CD4-positive, alpha-beta T cell treated with Interleukin-21 for 1 hour (primary cell): ENCODE measurements around the gene FAM221A.
"Not testable (repeated sequence)": the region's sequence is repeated elsewhere in the genome, so short reads cannot be mapped to it uniquely, and the experiment has no call there.

Experiments
- DNase-seq: peaks from one replicate; pipeline ENCODE4 v3.0.0-alpha.2; 2020

FAM221A gene

GRCh38 chr7:23709081-23709750 is 29.2 kb downstream of the FAM221A start:
- no peak for DNase-seq

DNA sequence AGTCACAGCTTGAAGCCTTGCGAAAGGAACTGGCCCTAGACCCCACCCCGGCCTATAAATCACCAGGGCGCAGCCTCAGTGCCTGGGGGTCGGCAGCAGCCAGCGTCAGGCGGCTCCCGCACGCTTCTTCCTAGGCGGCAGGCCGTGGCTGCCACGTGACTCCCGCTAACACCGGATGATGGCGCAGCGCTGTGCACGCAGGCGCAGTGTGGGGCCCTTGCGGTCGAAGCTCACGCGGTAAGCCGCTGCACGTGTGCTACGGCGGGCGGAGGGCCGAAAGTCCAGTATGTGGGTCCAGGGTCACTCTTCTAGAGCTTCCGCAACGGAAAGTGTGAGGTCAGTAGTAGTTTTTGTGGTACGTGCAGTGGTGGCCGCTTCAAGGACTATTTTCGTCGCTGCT is 30.0 kb downstream of the FAM221A start, which contains the start of gene STK31:
STK31 (plus strand) TSS at position 220 of the 400 bp plus-strand sequence; CDS start at position 287, 67 bp downstream.
- DNase-seq = no peak

GRCh38 chr7:23712368-23713284 is 32.6 kb downstream of the FAM221A start:
- peak; percentile 58 for DNase-seq

GRCh38 chr7:23713285-23714149 is 33.5 kb downstream of the FAM221A start:
- no peak for DNase-seq

DNA sequence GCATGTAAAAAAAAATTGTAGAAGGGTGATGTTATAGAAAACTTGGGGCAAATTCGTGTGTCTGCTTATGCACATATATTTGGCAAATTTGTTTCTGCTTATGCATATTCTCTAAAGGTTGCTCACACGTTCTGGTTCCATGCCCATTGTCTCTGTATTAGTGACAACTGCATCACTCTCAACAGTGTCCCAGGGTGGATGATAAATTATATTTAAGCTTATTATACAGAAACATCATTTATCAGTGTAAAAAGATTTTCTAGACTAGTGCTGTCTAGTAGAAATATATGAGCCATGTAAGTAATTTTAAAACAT is 34.1 kb downstream of the FAM221A start:
- no peak for DNase-seq

DNA sequence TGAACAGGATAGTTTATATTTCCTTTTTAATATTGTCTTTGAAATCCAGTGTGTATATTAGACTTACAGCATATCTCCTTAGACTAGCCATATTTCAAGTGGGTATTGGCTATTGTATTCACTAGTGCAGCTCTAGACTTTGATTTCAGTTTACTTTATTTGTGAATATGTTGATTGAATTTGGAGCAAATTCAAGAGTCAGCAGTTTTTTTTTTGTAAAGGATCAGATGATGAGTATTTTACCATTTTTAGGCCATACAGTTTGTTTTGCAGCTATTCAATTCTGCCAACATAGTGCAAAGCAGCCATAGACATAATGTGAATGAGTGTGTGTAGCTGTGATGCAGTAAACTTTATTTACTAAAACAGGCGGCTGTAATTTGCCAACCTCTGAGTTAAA is 34.6 kb downstream of the FAM221A start:
- DNase-seq = no peak

DNA sequence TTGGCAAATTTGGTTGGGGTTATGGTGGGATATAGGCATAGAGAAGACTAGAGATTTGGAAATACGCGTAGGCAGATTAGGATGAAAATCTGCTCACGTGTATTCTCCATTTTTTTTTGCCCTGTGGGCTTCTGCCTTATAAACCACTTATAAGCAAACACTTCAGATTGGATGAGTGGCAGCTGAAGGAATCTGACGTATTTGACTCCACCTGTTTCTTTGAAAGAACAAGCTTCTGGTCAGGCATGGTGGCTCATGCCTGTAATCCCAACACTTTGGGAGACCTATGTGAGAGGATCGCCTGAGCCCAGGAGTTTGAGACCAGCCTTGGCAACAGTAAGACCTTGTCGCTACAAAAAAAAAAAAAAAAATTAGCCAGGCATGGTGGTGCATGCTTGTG is 35.1 kb downstream of the FAM221A start:
- DNase-seq = no peak

GRCh38 chr7:23717788-23718187 is 37.8 kb downstream of the FAM221A start:
- DNase-seq = no peak

DNA sequence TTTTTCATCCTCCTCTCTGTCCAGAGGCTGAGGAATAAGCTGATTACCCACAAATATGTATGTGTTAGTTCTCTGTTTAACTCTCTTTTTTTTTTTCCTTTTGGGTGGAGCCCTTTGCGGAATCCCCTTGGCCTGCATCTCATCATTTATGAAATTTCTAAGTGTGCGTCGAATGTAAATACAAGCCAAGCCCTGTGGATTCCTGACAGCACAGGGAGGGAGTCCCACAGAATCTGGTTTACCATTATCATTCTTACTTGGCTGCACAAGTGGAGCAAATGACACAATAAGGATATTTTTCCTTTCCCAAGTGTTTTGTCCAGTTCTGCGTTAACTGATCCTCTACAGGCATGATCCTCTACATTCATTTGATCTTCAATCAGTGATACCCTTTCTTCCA is 41.5 kb downstream of the FAM221A start:
- DNase-seq = no peak

GRCh38 chr7:23722587-23723216 is 42.7 kb downstream of the FAM221A start:
- DNase-seq = not testable (repeated sequence)

DNA sequence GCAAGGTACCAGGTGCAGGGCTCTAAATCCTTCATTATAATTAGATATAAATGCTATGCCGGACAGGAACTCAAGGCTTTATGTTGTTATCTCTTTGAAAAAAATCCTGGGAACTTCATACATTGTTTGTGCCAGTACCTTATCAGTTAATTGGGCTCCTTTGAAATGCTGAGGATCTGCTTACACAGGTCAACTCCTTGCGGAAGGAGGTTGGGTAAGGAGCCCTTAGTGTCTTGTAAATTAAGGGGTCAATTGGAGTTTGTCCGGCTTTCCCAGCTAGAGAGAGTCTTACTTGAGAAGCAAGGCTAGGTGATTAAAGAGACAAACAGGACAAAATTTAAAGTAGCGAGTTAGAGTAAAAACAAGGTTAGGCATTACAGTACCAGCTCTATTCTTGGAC is 44.1 kb downstream of the FAM221A start:
- not testable (repeated sequence) for DNase-seq

GRCh38 chr7:23742051-23742450 is 62.1 kb downstream of the FAM221A start:
- DNase-seq = no peak

- DNase-seq = no peak
These were observed 63.2 kb downstream of the FAM221A start for GRCh38 chr7:23743226-23743625.

GRCh38 chr7:23746629-23747028 is 66.6 kb downstream of the FAM221A start:
- no peak for DNase-seq

GRCh38 chr7:23751852-23752251 is 71.9 kb downstream of the FAM221A start:
- no peak for DNase-seq
